HG03354 (cell line): ENCODE results near the gene TARS2.
A peak's percentile ranks its signal among the peaks of the same experiment; 100 is the strongest.

ENCODE experiments used
- ATAC-seq: cut with Tn5 transposase; IDR thresholded peaks from one replicate; pipeline ENCODE4 v1.9.1; 2021; ENCODE audit warnings: mild to moderate bottlenecking; ENCODE audit not compliant: unreplicated experiment, poor library complexity, severe bottlenecking

The TARS2 gene, protein sequence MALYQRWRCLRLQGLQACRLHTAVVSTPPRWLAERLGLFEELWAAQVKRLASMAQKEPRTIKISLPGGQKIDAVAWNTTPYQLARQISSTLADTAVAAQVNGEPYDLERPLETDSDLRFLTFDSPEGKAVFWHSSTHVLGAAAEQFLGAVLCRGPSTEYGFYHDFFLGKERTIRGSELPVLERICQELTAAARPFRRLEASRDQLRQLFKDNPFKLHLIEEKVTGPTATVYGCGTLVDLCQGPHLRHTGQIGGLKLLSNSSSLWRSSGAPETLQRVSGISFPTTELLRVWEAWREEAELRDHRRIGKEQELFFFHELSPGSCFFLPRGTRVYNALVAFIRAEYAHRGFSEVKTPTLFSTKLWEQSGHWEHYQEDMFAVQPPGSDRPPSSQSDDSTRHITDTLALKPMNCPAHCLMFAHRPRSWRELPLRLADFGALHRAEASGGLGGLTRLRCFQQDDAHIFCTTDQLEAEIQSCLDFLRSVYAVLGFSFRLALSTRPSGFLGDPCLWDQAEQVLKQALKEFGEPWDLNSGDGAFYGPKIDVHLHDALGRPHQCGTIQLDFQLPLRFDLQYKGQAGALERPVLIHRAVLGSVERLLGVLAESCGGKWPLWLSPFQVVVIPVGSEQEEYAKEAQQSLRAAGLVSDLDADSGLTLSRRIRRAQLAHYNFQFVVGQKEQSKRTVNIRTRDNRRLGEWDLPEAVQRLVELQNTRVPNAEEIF

DNA sequence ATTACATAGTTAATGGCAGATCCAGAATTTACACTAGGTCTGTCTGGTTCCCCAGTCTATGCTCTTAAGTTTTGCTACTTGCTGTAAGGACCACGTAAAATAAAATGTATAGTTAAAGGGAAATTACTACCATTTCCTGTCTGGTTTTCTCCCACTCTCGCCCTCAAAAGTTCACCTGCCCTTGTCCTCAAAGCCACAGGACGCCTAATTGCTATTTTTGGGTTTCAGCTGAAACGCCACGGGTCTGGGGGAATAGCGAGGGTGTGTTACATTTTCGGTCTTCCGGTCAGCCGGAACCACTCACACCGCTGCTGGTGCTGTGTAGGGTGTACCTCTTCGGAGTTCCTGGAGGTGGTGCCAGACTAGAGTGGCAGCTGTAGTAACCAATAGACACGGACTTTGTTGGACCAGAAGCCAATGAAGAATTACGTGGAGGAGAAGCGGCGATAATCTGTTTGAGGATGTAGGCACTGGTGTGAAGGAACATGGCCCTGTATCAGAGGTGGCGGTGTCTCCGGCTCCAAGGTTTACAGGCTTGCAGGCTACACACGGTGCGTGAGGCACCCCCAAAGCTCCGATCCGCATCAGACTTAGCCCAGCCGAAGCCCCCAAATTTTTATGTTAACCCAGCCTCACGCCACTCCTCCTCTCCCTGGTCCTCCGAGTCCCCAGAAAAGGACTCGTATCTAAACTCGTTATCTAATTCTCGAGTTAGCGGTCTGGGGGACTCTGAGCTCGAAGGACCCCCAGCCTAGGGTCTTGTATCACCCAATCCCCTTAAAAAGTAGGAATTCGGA is at the start of gene TARS2:
Gene TARS2 (plus strand): TSS at position 454 of the 797 bp plus-strand sequence. CDS start 32 bp downstream, at position 486.
- ATAC-seq: peak; percentile 99

DNA sequence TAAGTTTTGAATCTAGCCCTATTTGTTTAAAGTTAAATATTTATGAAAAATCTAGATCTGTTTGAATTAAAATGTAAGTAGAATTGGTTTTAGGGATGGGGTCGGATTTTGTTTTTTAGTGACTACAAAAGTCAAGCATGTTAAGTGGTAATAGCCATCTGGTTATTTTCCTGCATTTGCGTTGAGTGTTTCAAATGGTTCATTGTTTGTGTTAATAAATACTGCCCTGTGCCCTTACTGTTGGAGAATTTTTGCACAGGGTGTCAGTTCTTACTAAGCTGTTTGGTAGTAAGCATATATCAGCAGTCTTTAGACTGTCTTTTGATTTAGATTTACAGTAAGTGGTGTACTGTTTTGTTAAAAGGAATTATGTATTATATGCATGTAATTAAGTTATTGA is 46.1 kb upstream of the TARS2 start:
- ATAC-seq: no peak

DNA sequence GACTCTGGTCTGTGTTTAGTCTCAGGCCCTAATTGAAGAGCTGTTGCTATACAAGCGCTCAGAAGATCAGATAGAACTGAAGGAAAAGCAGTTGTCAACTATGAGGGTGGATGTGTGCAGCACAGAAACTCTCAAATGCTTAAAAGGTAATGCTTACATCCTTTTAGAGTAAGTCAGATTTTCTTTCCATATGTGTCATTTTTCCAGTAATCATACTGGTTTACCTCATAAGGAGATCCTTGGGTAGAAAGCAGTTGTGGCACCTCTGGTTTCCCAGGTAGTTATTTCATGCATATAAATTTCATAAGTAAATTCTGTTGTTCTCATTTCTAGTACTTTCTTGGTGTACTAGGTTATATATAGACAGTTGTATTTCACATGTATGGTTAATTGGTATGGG is 43.0 kb upstream of the TARS2 start:
- ATAC-seq: no peak

DNA sequence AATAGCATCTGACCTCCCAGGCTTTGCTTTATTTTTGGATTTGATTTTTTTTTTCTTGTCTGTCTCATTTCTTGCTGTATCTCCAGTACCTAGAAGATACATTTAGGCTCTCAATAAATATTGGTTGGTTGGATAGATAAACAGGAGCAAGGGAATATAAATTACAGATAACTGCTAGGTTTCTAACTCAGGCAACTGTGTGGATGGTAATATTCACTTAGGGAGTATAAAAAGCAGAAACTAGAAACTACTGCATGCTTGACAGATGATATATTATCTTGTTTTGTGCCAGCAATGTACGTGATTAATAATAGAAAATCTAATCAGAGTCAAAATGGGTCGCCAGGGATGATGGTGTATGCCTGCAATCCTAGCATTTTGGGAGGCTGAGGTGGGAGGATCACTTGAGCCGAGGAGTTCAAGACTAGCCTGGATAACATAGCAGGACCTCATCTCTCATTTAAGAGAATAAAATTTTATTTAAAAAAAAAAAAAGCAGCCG is 31.0 kb upstream of the TARS2 start:
- no peak for ATAC-seq

DNA sequence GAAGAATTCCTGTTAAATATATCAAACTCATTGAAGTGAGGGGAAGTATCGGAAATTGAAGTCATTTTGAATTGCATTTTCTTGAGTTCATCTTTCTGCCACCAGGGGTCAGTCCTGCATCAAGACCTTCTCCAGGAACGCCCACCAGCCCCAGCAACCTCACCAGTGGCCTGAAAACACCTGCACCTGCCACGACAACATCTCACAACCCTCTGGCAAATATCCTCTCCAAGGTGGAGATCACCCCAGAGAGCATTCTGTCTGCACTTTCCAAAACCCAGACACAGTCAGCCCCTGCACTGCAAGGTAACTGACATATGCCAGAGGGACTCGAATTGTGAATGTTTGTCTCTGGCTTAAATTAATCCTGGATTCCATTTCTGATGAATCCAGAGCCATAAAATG is 22.8 kb upstream of the TARS2 start:
- ATAC-seq: no peak

DNA sequence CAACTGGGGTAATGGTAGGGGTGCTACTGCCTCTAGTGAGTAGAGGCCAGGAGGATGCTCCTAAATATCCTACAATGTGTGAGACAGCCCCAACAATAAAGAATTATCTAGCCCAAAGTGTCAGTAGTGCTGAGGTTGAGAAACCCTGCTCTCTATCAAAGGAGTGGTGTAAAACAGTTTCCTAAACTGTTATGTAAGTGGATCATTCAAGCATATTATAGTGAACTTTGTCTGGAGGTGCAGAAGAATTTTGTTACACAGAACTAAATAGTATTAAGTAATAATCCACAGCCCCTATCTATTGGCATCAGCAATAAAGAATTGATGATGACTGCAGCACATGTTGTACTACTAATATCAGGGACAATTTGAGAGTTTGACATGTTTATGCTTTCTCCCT is 20.3 kb upstream of the TARS2 start:
- ATAC-seq: no peak

DNA sequence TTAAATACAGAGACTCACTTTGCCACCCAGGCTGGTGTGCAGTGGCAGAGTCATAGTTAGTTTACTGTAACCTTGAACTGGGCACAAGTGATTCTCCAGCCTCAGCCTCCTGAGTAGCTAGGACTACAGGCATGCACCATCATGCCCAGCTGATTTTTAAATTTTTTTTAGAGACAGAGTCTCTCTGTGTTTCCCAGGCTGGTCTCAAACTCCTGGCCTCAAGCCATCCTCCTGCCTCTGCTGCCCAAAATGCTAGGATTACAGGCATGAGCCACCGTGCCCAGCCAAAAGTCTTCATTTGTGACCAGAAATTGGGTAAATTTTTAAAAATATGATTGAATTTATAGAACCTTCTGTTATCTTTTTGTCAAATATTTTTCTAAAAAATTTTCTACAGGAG is 17.9 kb upstream of the TARS2 start:
- no peak for ATAC-seq

DNA sequence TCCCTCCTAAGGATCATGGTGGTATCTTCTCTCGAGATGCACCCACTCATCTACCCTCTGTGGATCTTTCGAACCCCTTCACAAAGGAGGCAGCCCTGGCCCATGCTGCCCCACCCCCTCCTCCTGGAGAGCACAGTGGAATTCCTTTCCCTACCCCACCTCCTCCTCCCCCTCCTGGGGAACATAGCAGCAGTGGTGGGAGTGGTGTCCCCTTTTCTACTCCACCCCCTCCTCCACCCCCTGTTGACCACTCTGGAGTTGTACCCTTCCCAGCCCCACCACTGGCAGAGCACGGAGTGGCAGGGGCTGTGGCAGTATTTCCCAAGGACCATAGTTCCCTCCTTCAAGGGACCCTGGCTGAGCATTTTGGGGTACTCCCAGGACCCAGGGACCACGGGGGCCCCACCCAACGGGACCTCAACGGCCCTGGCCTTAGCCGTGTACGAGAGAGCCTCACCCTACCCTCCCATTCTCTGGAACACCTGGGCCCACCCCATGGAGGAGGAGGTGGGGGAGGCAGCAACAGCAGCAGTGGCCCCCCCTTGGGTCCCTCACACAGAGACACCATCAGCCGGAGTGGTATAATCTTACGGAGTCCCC is 14.5 kb upstream of the TARS2 start:
- no peak for ATAC-seq

DNA sequence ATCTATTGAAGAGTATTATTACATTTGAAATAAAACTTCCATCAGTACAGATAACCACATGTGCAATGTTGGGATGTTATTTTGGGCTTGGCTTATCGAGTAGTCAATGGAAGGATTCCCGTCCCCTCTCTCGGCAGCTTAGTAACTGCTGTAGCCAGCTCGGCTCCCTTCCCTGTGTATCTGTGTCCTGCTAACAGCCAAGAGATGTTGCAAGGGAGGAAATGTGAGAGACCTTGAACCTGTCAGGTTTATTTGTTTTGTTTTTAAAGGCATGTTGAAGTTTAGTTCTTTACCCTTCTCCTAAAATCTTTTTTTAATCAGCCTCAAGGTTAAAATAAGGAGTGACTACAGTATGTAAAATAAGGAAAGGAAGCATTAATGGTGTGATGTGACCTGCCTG is 13.6 kb upstream of the TARS2 start:
- no peak for ATAC-seq

DNA sequence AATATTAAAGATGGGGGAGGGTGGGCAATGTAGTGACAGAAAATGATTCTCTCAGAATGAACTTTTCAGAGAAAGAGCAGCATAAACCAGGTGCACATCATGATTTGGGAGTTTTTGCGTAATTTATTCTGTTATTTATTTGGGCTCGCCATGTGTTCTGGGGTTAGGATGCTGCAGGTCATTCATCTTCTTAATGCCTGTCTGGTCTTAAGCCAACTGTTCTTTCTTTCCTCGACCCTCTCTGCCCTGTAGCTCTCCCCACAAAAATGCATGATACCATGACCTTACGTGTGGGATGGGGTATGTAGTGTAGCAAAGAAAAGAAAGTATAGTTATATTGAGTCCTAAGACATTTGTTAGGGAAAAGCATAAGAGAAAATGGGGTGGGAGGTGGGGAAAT is 12.3 kb upstream of the TARS2 start:
- ATAC-seq: no peak

DNA sequence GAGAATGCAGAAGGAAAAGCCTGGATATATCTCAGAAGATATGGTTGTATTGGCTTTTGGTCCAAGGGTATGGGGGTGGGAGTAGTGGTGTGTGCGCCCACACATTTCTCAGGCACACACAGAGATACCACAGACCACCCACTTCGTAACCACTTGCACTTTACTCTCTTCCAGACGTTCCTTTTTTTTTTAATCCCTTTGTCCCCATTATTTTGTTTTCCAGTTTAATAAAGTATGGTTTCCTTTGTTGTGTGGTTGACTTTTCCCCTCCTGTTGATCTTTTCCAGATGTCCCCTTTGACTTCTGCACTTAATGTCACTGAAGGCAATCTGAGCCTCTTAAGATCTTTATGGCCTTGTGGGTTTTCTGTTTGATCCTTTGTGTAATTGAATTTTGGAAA is 10.5 kb upstream of the TARS2 start:
- ATAC-seq: no peak

DNA sequence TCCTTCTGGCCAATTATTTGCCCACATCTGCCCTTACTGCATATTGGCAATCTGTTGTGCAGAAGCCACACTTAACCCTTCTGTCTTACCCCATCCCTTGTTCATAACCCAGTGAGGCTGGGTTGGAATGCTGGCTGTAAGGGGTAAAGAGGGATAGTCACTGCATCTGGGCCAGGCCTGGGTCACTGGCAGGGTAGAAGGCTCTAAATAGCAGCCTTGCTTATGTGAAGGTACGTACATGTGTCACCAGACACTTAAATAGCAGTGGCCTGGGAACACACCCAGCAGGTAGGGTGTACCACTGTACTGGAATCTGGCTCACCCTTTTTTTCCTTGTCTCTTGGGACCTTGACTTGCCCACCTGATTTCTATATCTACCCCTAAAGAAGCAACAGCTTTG is 9.9 kb upstream of the TARS2 start:
- no peak for ATAC-seq

DNA sequence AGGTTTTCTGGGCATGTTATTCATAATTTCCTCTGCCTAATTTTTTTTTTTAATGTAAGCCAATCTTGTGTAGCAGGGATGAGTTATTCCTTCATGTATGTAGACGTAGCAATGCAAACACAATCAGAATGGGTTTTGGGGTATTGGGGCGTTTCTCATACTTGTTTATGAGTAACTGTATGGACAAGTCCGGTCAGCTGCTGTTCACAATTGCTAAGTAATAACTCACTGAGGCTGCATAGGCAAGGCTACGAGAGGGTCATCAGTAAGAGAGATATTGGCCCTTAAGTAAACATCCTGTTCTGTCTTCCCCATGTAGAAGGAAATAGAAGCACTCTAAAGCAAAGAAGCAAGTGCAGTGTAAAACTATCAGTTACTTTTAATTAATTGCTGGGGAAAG is 9.5 kb upstream of the TARS2 start:
- ATAC-seq: no peak

DNA sequence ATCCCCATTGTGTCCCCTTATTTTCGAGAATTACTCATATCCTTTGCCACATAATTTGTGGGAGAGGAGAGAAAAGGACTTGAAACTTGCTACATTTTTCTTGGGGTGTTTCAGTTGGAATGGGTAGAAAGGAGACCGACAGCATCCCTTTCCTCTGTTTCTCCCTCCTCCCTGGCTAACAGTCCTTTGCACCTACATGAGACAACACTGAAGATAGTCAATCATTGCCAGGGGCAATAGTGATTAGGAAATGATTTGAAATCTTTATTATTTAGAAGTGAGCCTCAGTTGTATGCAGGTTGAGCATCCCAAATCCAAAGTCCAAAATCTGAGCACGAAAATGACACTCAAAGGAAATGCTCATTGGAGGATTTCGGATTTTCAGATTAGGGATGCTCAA is 7.8 kb upstream of the TARS2 start:
- no peak for ATAC-seq

DNA sequence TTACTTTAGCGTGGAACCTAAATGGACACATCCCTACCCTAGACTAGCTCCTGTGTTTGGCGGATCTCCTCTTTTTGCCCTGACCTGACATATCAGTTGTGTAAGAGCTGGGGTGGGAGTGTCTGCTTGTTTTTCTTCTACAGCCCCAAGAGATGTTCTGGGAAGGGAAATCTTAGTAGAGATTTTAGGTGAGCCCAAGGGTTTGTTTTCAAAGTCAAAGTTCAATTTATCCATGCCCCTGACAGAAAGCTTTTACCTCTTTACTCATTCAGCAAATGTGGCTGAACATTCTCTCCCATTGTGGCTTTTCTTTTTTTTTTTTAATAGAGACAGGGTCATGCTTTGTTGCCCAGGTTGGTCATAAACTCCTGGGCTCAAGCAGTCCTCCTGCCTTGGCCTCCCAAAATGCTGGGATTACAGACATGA is 7.3 kb upstream of the TARS2 start:
- ATAC-seq: no peak

DNA sequence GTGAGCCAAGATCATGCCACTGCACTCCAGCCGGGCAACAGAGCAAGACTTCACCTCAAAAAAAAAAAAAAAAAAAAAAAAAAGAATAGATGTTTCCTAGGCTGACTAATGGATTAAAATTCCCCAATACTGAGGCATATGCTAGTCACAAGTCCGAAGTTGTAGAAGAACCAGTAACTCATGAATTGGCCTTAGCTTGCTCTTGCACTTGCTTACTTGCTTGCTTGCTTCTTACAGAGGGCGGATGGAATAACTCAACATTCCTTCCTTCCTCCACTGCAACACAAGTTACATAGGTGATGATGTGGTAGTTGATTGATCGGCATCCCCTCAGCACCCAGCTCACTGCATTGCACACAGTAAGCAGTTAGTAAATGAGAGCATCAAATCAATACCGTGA is 2.8 kb upstream of the TARS2 start:
- no peak for ATAC-seq

DNA sequence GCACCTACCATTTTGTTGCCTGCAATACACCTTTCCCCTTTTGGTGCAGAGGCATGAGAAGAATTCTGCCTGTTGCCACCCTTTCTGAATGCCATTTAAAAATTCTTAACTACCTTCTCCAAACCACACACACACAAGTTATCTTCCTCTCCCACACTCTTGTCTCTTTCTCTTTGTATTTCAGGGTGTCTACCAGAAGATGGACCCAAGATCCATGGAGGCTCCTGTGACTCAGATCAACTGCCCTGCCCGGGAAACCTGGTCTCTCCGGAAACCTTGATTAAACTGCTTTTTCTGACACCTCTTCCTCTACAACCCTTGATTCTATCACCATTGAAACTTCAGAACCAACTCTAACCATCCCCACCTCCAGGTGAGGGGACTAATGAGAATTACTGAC is 2.4 kb upstream of the TARS2 start:
- ATAC-seq: no peak

DNA sequence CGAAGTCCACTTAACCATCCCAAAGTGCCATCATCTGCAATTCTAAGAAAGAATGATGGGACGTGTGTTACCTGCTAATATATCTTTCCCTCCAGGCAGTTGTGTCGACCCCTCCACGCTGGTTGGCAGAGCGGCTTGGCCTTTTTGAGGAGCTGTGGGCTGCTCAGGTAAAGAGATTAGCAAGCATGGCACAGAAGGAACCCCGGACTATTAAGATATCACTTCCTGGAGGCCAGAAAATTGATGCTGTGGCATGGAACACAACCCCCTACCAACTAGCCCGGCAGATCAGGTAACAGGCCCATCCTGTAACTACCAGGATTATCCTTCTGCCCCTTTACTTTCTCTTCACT is 520 bp downstream of the TARS2 start:
- ATAC-seq: no peak

DNA sequence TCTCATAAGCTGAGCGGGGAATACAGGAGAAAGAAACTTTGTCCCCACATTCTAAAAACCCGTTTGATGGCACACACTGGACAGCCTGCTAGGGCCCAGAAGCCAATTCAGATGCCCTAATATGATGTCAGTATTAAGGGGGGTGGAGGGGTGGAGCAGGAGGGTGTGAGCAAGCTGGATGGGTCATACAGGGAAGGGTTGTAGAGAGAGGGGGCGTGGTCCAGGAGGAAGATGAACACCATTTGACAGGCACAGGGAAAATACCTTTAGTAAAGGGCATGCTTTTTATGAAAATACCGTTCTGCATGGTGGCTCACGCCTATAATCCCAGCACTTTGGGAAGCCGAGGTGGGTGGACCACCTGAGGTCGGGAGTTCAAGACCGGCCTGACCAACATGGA is 6.0 kb downstream of the TARS2 start:
- no peak for ATAC-seq

DNA sequence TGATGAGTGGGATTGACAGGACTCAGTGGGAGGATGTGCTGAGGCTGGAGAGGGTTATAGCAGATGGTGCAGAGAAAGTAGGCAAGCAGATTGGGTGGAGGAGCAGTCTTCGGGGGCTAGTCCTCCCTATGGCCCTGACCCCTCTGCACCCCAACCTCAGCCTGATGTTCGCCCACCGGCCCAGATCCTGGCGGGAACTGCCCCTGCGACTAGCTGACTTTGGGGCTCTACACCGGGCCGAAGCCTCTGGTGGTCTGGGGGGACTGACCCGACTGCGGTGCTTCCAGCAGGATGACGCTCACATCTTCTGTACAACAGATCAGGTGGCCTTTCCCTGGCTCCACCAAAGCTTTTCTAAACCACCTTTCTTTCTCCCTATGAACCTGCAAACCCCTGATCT is 11.1 kb downstream of the TARS2 start:
- no peak for ATAC-seq
